GM12872 (cell line): Measurements from ENCODE around the gene CUX1.

Experiments
- TF ChIP-seq, protein P1 (sequence below): IDR thresholded peaks from 3 replicates; pipeline ENCODE4 v1.5.1; 2011; ENCODE audit warnings: low read depth, mild to moderate bottlenecking, low read length, moderate library complexity; ENCODE audit not compliant: insufficient read depth

Gene CUX1

GRCh38 chr7:101998029-101998905 lies 180.8 kb downstream of the CUX1 start:
- TF ChIP-seq, protein P1, sequence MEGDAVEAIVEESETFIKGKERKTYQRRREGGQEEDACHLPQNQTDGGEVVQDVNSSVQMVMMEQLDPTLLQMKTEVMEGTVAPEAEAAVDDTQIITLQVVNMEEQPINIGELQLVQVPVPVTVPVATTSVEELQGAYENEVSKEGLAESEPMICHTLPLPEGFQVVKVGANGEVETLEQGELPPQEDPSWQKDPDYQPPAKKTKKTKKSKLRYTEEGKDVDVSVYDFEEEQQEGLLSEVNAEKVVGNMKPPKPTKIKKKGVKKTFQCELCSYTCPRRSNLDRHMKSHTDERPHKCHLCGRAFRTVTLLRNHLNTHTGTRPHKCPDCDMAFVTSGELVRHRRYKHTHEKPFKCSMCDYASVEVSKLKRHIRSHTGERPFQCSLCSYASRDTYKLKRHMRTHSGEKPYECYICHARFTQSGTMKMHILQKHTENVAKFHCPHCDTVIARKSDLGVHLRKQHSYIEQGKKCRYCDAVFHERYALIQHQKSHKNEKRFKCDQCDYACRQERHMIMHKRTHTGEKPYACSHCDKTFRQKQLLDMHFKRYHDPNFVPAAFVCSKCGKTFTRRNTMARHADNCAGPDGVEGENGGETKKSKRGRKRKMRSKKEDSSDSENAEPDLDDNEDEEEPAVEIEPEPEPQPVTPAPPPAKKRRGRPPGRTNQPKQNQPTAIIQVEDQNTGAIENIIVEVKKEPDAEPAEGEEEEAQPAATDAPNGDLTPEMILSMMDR = no peak

- TF ChIP-seq, protein P1 = no peak
These were observed 181.4 kb downstream of the CUX1 start for GRCh38 chr7:101998906-101999240.

DNA sequence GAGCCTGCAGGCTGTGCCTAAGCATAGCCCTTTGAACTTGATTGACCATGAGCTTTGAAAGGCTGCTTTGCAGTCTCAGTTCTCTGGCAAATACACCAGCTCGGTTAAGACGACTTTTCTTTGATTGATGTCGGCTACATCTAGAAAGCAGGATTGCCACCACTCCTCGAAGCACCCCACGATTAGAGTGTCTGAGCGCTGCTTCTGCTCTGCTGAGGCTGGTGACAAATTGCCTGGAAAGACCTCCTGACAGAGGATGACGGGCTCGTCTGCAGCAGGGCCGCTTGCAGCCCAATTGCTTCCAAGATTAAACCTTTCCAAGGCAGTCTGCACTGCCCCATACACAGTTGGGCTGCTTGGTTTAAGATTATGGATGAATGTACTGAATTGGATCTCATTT lies 182.0 kb downstream of the CUX1 start:
- TF ChIP-seq, protein P1 = no peak

DNA sequence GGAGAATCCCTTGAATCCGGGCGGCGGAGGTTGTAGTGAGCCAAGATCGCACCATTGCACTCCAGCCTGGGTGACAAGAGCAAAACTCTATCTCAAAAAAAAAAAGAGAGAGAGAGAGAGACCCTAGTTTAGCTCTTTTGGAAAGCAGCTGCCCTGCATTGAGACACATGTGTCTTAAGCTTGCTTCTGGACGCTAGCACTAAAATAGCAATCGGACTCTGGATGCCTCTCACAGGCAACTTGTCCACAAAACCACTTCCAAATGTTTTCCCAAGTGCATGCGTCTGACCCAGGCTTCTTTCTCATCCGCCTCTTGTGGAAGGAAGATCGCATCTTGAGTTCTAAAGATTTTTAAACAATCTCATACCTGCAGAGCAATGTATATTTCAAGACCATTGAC lies 182.7 kb downstream of the CUX1 start:
- TF ChIP-seq, protein P1 = no peak

DNA sequence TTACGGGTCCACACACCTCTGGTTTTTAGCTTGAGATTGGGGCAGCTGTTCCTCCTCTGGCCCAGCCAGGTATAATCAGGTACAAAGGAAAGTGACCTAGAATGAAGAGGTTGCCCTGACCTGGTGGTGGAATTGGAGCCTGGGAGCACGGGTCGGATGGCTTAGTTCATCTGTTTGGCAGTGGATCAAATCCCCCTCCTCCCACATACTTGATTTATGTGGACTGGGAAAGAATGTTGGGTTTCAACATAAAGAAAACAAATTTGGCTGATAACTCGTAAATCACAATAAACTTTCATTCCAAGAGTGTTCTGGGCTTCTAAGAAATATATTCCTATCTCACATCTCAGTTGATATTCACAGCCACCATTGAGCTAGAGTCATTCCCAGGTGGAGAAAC lies 186.8 kb downstream of the CUX1 start:
- TF ChIP-seq, protein P1 = no peak

DNA sequence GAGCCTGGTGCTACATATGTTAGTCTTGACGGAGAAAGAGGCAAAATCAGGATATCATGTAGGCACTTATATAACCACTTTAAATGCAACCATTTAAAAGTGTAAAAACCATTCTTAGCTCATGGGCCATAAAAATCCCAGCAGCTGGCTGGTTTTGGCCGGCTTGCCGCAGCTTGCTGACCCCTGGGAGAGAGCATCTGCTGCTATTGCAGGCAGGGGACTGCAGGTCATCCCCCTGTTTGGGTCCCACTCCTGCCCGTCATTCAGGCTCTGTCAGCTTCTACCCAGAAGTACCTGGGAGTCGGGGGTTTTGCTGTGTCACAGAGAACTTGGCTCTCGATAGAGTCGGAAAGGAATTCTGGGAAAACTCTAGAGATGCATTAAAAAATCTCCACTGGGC lies 187.4 kb downstream of the CUX1 start:
- TF ChIP-seq, protein P1 = no peak

GRCh38 chr7:102005933-102006480 lies 188.6 kb downstream of the CUX1 start:
- TF ChIP-seq, protein P1 = no peak
